NCI-H2107 (cell line): ENCODE results near the gene GOLGA8R.
"Not testable (repeated sequence)": the region's sequence is repeated elsewhere in the genome, so short reads cannot be mapped to it uniquely, and the experiment has no call there.

Experiments used
- DNase-seq: peaks from one replicate; lab custom pipeline; 2025; lab: John Stamatoyannopoulos, UW

The GOLGA8R gene

GRCh38 chr15:30414160-30414559 is at the start of gene GOLGA8R:
Gene GOLGA8R (minus strand): TSS chr15:30414260. CDS start chr15:30414162, 98 bp downstream.
- not testable (repeated sequence) for DNase-seq

- not testable (repeated sequence) for DNase-seq
These were observed 49.8 kb upstream of the GOLGA8R start for GRCh38 chr15:30463849-30464248.

GRCh38 chr15:30462176-30462575 is 48.1 kb upstream of the GOLGA8R start:
- not testable (repeated sequence) for DNase-seq

- DNase-seq = not testable (repeated sequence)
These were observed 38.6 kb upstream of the GOLGA8R start for GRCh38 chr15:30452702-30453101.

GRCh38 chr15:30438348-30438747 is 24.3 kb upstream of the GOLGA8R start:
- not testable (repeated sequence) for DNase-seq

GRCh38 chr15:30435878-30436277 is 21.8 kb upstream of the GOLGA8R start:
- not testable (repeated sequence) for DNase-seq

- DNase-seq = not testable (repeated sequence)
These were observed 6.7 kb upstream of the GOLGA8R start for GRCh38 chr15:30420723-30421122.

- DNase-seq = not testable (repeated sequence)
These were observed 6.4 kb downstream of the GOLGA8R start for GRCh38 chr15:30407636-30408035.

- DNase-seq = not testable (repeated sequence)
These were observed 15.1 kb downstream of the GOLGA8R start for GRCh38 chr15:30398988-30399387.

- DNase-seq = not testable (repeated sequence)
These were observed 20.4 kb downstream of the GOLGA8R start for GRCh38 chr15:30393664-30393991.

GRCh38 chr15:30392766-30393663 is 21.0 kb downstream of the GOLGA8R start, which contains the start of gene CHRFAM7A:
Gene CHRFAM7A (minus strand): TSS chr15:30393540. CDS start chr15:30383351, 10,189 bp downstream.
- not testable (repeated sequence) for DNase-seq

- DNase-seq = not testable (repeated sequence)
These were observed 27.7 kb downstream of the GOLGA8R start for GRCh38 chr15:30386318-30386887.

GRCh38 chr15:30377082-30377413 is 37.0 kb downstream of the GOLGA8R start:
- DNase-seq = not testable (repeated sequence)

- not testable (repeated sequence) for DNase-seq
These were observed 37.5 kb downstream of the GOLGA8R start for GRCh38 chr15:30376375-30377081.

- not testable (repeated sequence) for DNase-seq
These were observed 38.2 kb downstream of the GOLGA8R start for GRCh38 chr15:30375872-30376271.

GRCh38 chr15:30374862-30375261 is 39.2 kb downstream of the GOLGA8R start:
- not testable (repeated sequence) for DNase-seq

GRCh38 chr15:30368271-30368670 is 45.8 kb downstream of the GOLGA8R start:
- not testable (repeated sequence) for DNase-seq

GRCh38 chr15:30367246-30367645 is 46.8 kb downstream of the GOLGA8R start:
- DNase-seq = not testable (repeated sequence)

GRCh38 chr15:30361404-30361803 is 52.7 kb downstream of the GOLGA8R start:
- DNase-seq = not testable (repeated sequence)

- not testable (repeated sequence) for DNase-seq
These were observed 53.1 kb downstream of the GOLGA8R start for GRCh38 chr15:30360990-30361389.

GRCh38 chr15:30355043-30355442 is 59.0 kb downstream of the GOLGA8R start:
- not testable (repeated sequence) for DNase-seq
